Measurements from ENCODE around the gene BRSK1.

BRSK1 gene

DNA sequence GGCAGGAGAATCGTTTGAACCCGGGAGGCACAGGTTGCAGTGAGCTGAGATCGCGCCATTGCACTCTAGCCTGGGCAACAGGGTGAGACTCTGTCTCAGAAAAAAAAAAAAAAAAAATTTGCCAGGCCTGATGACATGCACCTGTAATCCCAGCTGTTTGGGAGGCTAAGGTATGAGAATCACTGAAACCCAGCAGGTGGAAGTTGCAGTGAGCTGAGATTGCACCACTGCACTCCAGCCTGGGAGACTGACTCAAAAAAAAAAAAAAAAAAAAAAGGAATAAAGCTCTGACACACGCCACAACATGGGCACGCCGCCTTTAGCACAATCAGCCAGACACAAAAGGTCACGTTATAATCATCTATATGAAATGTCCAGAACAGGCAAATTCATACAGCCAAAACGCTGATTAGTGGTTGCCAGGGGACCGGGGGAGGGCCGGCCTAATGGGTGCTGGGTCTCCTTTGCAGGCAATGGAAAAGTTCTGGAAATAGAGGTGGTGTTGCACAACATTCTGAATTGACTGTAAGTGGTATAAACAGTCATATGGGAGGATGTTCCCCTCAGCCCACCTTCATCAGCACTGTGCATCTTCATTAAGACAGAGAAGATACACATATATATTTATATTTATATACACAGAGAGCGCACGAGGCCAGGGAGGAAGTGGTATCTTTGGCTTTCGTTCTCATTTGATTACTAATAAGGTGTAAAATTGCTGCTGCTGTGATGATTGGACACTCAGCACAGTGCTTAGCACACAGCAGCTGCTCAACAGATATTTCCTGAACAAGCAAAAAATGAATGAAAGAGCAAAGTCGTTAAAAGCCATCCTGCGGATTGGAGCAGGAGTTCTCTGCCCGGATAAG is 7.7 kb upstream of the BRSK1 start:
- no peak for DNase-seq

DNA sequence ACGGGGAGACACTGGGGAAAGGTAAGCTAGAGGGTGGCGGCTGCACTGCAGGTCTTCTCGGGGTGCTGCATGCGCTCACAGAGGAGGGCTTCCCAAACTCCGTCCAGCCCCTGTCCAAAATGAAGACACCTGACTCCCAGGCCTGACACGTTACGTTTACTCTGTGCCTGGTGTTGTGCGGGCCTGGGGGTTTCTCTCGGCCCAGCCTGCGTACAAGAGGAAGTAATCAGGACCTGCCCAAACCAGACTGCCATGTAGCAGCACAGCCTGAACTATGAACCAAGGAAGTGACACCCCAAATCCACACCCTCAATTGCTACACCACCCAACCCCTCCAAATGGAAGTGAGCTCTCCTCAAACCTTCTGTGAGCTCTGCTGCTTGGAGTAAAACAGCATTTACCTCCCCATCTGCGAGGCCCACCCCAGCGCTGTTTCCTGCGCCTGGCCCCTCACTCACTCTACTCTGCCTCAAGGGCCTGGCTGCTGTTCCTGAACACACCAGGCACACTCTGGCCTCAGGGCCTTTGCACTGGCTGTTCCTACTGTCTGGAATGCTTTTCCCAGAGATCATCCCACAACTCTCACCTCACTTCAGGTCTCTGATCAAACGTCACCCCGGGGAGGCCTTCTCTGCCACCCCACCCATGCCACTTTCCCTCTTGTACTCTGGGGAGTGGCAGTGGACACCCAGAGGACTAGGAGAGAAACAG is 6.9 kb upstream of the BRSK1 start:
- no peak for DNase-seq

DNA sequence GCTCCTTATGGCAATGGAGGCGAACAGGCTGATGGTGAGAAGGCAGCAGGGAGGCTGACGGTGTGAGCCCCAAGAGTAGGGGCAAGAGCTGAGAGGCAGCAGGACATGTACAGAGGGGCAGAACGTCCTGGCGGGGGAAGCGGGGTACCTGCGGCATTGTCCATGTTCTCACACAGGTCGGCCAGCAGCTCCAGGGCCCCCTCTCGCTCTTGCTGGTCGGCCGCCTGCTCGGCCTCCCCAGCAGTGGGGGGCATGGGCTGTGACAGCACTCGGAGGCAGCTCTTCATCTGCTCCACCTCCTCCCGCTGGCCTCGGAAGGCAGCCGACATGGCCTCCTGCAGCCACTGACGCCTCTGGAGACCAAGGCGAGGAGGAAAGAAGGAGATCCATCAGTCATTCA is 6.3 kb upstream of the BRSK1 start:
- DNase-seq: no peak

DNA sequence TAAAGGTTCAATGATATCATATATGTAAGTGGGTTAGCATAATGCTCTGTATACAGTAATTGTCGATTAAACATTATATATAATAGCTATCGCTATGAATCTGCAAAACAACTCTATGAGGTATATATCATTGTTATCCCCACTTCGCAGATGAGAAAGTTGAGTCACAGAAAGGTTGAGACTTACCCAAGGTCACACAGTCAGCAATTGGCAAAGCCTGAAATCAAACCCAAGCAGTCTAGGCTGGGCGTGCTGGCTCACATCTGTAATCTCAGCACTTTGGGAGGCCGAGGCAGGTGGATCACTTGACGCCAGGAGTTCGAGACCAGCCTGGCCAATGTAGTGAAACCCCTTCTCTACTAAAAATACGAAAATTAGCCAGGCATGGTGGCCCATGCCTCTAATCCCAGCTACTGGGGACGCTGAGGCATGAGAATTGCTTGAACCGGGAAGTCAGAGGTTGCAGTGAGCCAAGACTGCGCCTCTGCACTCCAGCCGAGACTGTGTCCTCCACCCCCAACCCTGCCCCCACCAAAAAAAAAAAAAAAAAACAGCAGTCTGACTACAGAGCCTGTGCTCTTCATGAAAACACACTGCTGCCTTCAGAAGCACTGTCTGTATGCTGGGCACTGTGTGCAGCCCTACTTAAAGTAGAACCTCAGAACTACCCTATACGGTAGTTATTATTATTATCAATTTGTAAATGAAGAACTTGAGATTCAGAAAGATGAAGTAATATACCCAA is 5.2 kb upstream of the BRSK1 start:
- DNase-seq: no peak

DNA sequence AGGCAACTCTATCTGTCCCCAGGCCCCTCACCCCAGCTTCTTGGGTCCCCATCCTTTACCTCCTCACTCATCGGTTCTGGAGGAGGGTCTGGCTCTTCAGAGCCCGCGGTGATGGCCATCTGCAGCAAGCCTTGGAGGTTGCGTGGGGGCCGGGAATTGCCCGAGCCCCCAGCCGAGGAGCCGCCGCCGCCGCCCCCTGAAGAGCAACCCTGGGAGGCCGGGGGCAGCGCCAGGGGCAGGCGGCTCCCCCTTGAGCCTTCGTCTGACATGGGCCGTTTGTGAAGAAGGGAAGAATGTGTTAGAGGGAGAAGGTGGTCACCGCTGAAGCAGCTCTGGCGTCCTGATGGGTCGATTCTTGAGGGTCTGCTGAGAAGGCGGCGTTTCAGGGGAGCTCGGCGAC is 4.5 kb upstream of the BRSK1 start:
- DNase-seq: no peak

DNA sequence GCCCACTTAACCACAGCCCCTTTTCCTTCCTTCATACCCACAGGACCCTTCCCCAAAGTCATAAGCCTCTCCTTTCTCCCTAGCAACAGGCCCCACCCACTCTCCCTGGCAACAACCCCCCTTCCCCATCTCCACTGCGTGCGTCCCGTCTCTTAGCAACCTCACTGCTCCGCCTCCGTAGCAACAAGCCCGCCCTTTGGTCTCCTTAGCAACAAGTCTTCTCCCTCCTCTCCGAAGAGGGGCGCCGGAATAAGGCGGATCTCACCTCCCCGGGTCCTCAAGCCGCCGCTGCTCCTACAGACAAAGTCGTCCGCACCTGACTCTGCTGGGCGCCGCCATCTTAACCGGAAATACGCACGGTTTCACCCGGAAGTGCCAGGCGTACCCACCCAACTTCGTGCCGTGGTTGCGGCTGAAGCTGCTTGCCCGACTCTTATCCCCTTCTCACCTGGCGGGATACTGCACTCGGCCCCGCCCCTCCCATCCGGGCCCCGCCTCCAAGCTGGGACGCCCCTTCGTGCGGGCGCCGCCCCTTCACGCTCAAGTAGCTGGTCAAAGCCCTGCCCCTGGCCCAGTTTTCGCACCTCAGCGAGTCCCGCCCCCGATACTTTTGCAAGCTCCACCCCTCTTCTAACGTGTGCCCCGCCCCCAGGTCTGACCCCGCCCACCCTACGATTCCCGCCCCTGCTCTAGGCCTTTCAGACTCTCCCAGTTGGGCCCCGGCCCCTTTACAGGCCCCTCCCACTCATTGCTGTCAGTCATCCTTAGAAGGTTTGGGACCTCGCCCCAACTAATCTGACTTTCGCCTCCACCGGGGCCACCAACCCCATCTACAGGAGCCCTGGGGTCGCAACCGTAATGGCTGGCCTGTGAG is 3.8 kb upstream of the BRSK1 start, which contains the start of gene HSPBP1:
Gene HSPBP1, minus strand, starts transcription at position 341 of the 874 bp plus-strand sequence. CDS start 502 bp downstream, outside the sequence.
- peak; percentile 97 for DNase-seq

DNA sequence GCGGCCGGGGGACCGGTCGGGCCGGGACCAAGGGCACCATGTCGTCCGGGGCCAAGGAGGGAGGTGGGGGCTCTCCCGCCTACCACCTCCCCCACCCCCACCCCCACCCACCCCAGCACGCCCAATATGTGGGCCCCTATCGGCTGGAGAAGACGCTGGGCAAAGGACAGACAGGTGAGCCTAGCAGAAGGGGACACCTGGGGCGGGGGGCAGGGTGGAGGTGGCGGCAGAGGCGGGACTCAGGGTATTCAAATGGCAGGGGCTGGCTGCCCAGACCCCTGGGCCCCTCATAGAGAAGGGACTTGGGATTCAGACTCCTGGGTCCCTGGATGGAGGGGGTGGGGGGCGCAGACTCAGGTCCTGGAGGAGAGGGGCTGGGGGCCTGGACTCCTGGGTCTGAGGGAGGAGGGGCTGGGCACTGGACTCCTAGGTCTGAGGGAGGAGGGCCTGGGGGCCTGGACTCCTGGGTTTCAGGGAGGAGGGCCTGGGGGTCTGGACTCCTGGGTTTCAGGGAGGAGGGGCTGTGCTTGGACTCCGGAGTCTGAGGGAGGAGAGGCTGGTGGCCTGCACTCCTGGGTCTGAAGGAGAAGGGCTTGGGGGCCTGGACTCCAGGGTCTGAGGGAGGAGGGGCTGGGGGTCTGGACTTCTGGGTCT is 735 bp downstream of the BRSK1 start:
- DNase-seq: no peak

DNA sequence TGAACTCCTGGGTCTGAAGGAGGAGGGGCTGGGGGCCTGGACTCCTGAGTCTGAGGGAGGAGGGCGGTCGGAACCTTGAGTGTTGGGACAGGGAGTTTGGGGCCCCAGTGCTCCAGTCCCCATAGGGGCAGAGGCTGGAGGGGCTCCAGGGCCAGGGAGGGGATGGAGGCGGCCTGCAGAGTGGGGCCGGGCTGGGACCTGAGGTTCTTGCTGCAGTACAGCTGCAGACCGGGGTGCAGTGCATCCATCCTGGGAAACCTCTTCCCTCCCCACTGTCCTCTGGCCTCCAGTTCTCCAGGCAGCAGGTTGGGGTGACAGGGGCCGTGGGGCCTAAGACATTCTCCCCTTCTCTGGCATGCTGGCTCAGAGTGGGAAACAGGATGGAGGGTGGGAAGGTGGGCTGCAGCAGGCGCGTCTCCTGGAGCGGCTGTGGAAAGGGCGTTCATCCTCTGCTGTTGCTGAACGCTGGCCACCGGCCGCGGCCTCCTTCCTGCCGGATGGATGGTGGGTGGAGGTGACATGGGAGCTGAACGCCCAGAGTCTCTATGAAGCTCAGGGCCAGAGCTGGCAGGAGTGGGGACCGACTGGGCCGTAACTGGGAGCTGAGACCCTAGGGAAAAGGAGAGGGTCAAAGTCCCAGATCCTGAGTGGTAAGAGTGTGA is 1.6 kb downstream of the BRSK1 start:
- DNase-seq: peak; percentile 23

DNA sequence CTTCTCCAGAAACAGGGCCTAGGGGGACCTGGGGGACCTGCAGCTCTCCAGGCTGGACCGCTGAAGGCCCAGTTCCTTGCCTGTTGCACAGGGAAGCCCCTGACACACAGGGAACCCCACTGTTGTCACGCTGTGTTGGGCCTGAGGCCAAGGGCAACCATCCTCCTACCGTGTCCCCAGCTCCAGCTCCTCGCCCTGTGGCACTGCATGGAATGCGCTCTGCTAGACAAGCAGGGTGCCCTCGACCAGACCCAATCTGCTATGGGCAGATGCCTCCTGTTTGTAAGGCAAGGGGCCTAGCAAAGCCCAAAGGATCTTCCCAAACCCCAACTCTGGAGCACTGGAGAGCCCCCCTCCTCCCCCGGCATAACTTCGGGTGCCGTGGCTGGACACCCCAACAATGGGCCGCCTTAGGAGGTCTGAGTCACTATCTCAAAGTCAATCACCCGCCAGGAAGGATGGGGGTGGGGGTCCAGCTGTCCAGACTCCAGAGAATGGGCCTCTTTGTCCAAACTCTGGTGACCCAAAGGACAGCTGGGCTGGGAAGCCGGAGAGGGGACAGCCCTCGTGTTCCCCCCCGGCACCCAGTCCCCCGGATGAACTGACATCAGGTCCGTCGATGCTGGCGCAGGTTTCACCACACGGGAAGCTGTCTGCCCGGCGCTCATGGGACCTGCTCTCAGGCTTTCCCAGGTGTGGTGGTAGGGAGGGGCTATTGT is 3.7 kb downstream of the BRSK1 start:
- no peak for DNase-seq

DNA sequence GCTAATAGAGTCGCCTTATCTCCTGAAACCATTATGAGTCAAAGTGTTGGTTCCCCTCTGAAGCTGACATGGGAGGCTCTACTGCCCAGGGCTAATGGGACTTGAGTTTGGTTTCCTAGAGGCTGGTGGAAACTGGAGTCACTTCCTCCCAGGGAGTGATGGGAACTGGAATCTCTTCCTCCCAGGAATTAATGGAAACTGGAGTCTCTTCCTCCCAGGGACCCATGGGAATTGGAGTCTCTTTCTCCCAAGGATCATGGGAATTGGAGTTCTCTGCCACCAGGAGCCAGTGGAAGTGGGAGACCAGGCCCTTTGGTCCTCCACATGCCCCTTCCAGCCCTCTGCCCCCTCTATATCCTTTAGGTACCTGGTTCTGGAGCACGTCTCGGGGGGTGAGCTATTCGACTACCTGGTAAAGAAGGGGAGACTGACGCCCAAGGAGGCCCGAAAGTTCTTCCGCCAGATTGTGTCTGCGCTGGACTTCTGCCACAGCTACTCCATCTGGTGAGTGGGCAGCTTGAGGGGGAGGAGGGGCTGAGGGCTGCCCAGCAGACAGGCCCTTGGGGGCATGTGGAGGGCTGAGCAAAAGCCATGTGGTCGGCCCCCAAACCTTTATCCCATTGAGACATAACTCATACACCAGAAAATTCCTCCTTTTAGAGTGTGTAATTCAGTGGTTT is 5.5 kb downstream of the BRSK1 start:
- no peak for DNase-seq

DNA sequence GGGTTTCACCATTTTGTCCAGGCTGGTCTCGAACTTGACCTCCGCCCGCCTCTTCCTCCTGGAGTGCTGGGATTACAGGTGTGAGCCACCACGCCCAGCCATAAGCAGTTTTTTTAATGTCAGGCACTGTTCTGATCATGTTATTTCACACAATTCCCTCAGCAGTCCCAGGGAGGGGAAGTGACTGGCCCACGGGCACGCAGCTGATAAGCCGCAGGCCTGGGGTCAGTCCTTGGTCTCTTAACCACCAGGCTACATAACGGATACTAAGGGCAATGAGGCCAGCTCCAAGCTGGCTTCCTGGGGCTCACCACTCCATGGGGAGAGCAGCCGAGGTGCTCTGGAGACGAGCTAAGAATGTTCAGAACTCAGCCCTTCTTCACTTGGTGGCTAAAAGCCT is 13.5 kb downstream of the BRSK1 start:
- no peak for DNase-seq

DNA sequence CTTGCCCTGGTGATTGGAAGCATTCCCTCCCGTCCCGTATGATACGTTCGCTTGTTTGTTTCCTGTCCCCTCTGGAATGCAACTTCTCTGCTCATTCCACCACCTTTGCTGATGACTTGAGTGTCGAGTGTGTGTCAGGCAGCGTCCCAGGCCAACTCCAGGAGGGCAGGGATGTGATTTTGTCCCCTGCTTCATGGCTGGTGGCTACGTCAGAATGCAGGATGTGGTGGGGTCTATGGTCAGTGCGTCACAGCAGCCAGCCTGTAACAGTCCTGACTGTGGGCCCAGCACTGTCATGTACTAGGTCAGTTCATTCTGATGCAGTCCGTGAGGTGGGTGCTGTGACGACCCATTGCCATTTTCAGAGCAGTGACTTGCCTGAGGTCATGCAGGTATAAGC is 16.2 kb downstream of the BRSK1 start:
- DNase-seq: no peak

DNA sequence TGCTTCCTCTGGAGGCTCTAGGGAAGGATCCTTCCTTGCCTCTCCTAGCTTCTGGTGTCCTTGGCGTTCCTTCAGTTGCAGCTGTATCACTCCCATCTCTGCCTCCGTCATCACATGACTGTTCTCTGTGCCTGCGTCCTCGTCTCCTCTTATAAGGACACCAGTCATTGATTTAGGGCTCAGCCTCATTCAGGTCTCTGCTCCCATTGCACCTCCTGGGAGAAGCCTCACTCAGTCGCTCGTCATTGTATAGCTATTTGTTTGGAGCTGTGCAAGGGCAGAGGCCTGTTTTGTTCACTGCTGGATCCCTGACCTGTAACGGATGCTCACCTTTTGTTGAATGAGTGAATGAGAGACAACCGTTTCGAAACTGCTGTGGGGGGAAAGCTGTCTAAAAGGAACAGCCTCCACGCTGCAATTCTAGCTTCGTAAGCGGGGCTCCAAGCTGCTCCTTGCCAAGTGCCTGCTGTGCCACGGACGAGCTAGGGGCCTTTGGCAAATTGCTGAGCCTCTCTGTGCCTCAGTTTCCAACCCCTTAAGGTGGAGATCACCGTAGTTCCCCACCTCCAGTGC is 17.2 kb downstream of the BRSK1 start:
- DNase-seq: peak; percentile 22

DNA sequence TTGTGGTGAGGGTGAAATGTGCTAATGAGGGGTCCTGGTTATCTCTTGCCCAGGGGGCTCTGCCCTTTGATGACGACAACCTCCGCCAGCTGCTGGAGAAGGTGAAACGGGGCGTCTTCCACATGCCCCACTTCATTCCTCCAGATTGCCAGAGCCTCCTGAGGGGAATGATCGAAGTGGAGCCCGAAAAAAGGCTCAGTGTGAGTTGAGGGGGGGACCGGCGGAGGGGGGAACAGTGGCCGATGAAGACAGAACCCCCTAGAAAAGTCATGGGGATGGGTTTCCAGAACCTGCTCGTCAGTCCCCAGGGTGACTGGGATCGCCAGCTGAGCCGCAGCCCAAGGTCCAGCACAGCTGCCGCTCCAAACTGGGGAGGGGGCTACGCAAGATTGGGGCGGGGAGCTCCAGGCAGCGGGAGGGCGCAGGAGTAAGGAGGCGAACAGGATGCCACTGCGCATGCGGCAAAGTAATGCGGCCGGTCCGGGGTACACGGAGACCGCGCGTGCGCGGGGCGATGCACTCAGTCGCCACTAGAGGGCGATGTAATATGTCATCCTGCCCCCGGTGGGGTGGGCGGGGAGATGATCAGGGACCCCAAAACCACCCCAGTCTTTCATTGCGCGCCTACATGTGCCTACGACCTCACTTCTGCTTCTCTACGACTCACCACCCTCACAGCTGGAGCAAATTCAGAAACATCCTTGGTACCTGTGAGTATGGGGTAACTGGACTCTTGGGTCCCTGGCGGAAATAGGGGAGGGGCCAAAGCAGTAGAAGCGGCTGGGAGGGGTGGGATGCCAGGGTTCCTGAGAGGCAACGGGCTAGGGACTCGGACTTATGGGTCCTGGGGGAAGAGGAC is 17.9 kb downstream of the BRSK1 start:
- DNase-seq: peak; percentile 92

DNA sequence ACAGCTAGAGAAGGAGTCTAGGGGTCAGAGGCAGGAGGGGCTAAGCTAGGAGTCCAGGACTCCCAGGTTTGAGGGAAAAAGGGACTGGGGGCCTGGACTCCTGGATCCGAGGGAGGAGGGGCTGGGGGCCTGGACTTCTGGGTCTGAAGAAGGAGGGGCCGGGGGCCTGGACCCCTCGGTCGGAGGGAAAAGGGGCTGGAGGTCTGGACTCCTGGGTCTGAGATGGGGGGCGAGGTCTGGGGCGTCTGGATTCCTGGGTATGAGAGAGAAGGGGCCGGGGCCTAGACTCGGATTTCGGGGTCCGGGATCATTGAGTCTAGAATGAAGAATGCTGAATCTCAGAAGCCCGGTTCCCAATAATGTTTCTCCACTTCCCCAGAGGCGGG is 18.5 kb downstream of the BRSK1 start:
- DNase-seq: no peak

DNA sequence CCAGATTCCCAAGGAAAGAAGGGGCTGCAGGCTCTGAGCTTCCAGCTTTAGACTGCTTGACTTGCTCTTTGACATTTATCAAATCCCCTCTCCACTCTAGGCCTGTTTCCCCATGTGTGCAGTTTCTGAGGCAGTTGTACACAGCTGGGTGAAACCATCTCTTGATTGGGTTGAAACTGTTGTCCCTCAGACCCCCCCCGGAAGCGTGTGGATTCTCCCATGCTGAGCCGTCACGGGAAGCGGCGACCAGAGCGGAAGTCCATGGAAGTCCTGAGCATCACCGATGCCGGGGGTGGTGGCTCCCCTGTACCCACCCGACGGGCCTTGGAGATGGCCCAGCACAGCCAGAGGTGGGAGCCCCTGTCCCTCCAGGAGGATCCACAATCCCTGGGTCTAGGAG is 19.7 kb downstream of the BRSK1 start:
- DNase-seq: no peak

DNA sequence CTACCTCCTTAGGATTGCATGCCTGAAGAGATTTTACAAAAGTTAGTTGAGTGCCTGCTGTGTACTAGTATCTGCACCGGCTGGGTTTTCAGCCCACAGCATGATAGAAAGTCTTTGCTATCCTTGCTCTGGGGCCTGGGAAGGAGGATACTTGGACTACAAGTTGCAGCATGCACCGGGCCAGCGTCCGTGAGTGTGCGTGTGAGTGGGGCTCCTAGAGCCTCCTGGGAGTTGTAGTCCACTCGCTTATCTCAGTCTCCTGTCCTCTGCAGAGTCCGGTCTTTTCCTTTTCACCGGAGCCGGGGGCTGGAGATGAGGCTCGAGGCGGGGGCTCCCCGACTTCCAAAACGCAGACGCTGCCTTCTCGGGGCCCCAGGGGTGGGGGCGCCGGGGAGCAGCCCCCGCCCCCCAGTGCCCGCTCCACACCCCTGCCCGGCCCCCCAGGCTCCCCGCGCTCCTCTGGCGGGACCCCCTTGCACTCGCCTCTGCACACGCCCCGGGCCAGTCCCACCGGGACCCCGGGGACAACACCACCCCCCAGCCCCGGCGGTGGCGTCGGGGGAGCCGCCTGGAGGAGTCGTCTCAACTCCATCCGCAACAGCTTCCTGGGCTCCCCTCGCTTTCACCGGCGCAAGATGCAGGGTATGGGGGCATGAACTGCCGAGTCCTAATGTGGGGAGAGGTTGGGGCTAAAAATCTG is 20.6 kb downstream of the BRSK1 start:
- DNase-seq: no peak

DNA sequence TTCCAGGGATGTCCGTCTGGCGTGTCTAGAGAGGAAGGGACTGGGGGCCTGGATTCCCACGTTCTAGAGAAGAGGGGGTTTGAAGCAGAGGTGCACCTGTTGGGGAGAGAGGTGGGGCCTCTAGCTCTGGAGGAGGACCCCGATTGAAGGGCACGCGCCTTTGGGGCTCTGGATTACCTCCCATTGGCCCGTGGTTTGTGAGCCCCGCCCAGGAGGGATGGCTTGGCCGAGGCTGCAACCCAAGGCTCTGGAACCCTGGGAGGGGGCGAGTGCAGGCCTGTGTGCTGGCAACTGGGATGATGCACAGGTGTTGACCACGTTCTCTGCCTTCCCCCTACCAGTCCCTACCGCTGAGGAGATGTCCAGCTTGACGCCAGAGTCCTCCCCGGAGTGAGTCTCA is 21.2 kb downstream of the BRSK1 start:
- no peak for DNase-seq

All from retina (tissue), 1 donor.